HCEC 1CT (cell line): ENCODE data around the gene PTTG2.
"Not testable (repeated sequence)": the region's sequence is repeated elsewhere in the genome, so short reads cannot be mapped to it uniquely, and the experiment has no call there.

Experiments
- DNase-seq: peaks from one replicate; pipeline ENCODE4 v3.0.0-alpha.2; 2017

The PTTG2 gene

GRCh38 chr4:37958932-37959331 lies 1.3 kb upstream of the PTTG2 start:
- DNase-seq, result no peak

GRCh38 chr4:37960679-37961450 lies 667 bp downstream of the PTTG2 start:
- DNase-seq, result no peak

GRCh38 chr4:37964734-37965457 lies 4.7 kb downstream of the PTTG2 start:
- no peak for DNase-seq

GRCh38 chr4:37966044-37966443 lies 5.8 kb downstream of the PTTG2 start:
- DNase-seq, result no peak

- DNase-seq, result peak; percentile 1
These were observed 7.5 kb downstream of the PTTG2 start for GRCh38 chr4:37967736-37968135.

GRCh38 chr4:37968747-37969146 lies 8.5 kb downstream of the PTTG2 start:
- no peak for DNase-seq

- peak; percentile 47 for DNase-seq
These were observed 10.5 kb downstream of the PTTG2 start for GRCh38 chr4:37970702-37971101.

- no peak for DNase-seq
These were observed 11.0 kb downstream of the PTTG2 start for GRCh38 chr4:37971202-37971601.

- DNase-seq, result no peak
These were observed 13.2 kb downstream of the PTTG2 start for GRCh38 chr4:37973441-37973840.

- DNase-seq, result not testable (repeated sequence)
These were observed 15.2 kb downstream of the PTTG2 start for GRCh38 chr4:37975321-37975822.

- no peak for DNase-seq
These were observed 16.3 kb downstream of the PTTG2 start for GRCh38 chr4:37976507-37976906.

- DNase-seq, result peak; percentile 49
These were observed 16.8 kb downstream of the PTTG2 start for GRCh38 chr4:37976991-37977470.

GRCh38 chr4:37977471-37978247 lies 17.5 kb downstream of the PTTG2 start:
- DNase-seq, result peak; percentile 57

GRCh38 chr4:37978248-37978924 lies 18.2 kb downstream of the PTTG2 start:
- DNase-seq, result no peak

GRCh38 chr4:37980246-37980645 lies 20.0 kb downstream of the PTTG2 start:
- no peak for DNase-seq

- DNase-seq, result no peak
These were observed 21.2 kb downstream of the PTTG2 start for GRCh38 chr4:37981425-37981824.

GRCh38 chr4:37981844-37982720 lies 21.9 kb downstream of the PTTG2 start:
- DNase-seq, result no peak

- no peak for DNase-seq
These were observed 22.5 kb downstream of the PTTG2 start for GRCh38 chr4:37982736-37983135.

- peak; percentile 11 for DNase-seq
These were observed 23.8 kb downstream of the PTTG2 start for GRCh38 chr4:37983951-37984350.

GRCh38 chr4:37985730-37986275 lies 25.6 kb downstream of the PTTG2 start:
- DNase-seq, result no peak

- DNase-seq, result no peak
These were observed 28.5 kb downstream of the PTTG2 start for GRCh38 chr4:37988670-37989069.
